ENCODE results near the gene CYB561. TPM values are rescaled to one million over a fixed set of nuclear protein-coding genes. Genes with fewer than 3 reads are reported as not detected.

The CYB561 gene
- total and polyA plus RNA-seq, 9 of the 15 experiments (the other 6 are each of a cell fraction or from before 2014, with no cell fraction given): 4.0 to 30.8 (median 17.4) TPM

DNA sequence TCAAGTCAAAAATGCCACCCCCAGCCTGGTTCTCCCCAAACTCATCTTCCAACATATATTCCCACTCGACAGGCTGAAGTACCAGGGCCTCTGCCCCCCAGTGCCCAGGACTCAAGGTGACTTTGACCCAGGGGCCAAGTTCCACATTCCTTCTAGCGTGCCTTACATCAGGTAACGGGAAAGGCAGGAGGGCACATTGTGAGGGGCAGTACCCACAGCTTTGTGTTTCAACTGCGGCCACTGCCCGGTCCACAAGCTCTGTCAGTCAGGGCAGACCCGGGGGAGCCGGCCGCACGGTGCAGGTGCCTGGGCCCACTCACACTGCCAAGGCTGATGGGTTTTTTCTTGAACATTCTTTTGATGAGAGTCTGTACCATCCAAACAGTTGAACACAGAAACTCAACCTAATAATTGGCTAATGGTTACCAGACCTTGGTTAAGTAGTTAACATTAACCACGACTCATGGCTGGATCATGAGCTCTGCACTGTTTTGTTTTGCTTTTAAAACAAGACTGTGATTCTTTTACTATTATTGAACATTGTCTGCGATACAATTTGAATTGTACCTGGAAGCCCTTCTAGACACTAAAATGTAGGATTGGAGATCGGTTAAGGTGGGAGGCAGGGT is 48.3 kb upstream of the CYB561 start:
- peaks cover 0 to 26% of the 10 kb centered on the region in 2 experiments; a peak in 1 of 5 replicates for H3K4me1 ChIP-seq (replicated peaks in 1 of 2; ENCODE audit: control insufficient read depth in 2 of 2, insufficient read depth in 2 of 2, low read length in 2 of 2)
- BruUV-seq (replicated peaks): no TSS peak

DNA sequence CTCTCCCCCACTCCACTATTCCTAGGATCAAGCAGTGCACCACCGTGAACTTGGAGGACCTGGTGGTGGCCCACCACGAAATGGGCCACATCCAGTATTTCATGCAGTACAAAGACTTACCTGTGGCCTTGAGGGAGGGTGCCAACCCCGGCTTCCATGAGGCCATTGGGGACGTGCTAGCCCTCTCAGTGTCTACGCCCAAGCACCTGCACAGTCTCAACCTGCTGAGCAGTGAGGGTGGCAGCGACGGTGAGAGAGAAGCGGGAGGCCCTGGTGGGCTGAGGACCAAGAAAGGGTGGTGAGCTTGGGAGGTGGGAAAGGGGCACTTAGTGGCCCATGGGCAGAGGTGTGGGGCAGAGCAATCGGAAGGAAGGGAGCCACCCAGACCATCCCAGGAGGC is 47.3 kb upstream of the CYB561 start:
- Histone ChIP-seq H3K27me3 (ENCODE audit: control insufficient read depth in 2 of 2, insufficient read depth in 2 of 2, low read length in 2 of 2) (peaks cover 52 to 76% of the 10 kb centered on the region in 2 experiments; a peak in 4 of 5 replicates), H3K27ac (ENCODE audit: extremely low read depth, low read depth, low read length) (no peak overlapping the region), H4K20me1 (replicated peaks; ENCODE audit: control insufficient read depth, insufficient read depth, low read length) (peaks cover 3% of the 10 kb centered on the region; the same call in 1 of the 2 replicates), H3K36me3 (ENCODE audit: control insufficient read depth, insufficient read depth, low read length) (no peaks in the 10 kb centered on the region), H3K9ac (ENCODE audit: insufficient read depth in 1 of 2, low read depth in 2 of 2, low read length in 2 of 2) (no peak overlapping the region), H2AFZ (ENCODE audit: low read depth, low read length) (no peak overlapping the region), H3K9me3 (replicated peaks; ENCODE audit: control insufficient read depth, insufficient read depth, low read depth, low read length) (no peaks in the 10 kb centered on the region), H3K9me1 (ENCODE audit: control insufficient read depth, insufficient read depth, low read length) (no peaks in the 10 kb centered on the region), H3K79me2 (ENCODE audit: control insufficient read depth, insufficient read depth, low read length) (no peaks in the 10 kb centered on the region), H3K4me2 (ENCODE audit: insufficient read depth, low read length) (no peak overlapping the region), H3K4me3 (no peak overlapping the region), H3K4me1 (replicated peaks in 1 of 2; ENCODE audit: control insufficient read depth in 2 of 2, insufficient read depth in 2 of 2, low read length in 2 of 2) (peaks cover 0 to 26% of the 10 kb centered on the region in 2 experiments; a peak in 1 of 5 replicates)
- POLR2A ChIA-PET: no interaction called here
- intact Hi-C loops (cut with micrococcal nuclease) (no loop called here), in situ Hi-C loops (cut with MboI) (no loop called here)
- FAIRE-seq (no peak), ATAC-seq (no peak), DNase-seq (ENCODE audit: extremely low read depth in 1 of 4, low spot score in 3 of 4) (no peak)
- CTCF ChIA-PET (ENCODE audit: low intra/inter-chr PET ratio): no interaction called here
- 15% methylated on average over 9 of the region's 9 CpGs for WGBS (ENCODE audit: insufficient coverage, low coverage, missing lambda C conversion rate)
- no TSS peak for BruUV-seq (replicated peaks)
- TF ChIP-seq TEAD4 (IDR thresholded peaks at IDR 0.05; ENCODE audit: low read length): no peak
- TF ChIP-seq TEAD4 (CRISPR knock-in tag; IDR thresholded peaks at IDR 0.05; ENCODE audit: borderline replicate concordance): no peak
- TF ChIP-seq XRCC3 (IDR thresholded peaks at IDR 0.05): no peak
- TF ChIP-seq ZC3H4 (CRISPR knock-in tag; IDR thresholded peaks at IDR 0.05; ENCODE audit: borderline replicate concordance): no peak
- TF ChIP-seq, protein P1, sequence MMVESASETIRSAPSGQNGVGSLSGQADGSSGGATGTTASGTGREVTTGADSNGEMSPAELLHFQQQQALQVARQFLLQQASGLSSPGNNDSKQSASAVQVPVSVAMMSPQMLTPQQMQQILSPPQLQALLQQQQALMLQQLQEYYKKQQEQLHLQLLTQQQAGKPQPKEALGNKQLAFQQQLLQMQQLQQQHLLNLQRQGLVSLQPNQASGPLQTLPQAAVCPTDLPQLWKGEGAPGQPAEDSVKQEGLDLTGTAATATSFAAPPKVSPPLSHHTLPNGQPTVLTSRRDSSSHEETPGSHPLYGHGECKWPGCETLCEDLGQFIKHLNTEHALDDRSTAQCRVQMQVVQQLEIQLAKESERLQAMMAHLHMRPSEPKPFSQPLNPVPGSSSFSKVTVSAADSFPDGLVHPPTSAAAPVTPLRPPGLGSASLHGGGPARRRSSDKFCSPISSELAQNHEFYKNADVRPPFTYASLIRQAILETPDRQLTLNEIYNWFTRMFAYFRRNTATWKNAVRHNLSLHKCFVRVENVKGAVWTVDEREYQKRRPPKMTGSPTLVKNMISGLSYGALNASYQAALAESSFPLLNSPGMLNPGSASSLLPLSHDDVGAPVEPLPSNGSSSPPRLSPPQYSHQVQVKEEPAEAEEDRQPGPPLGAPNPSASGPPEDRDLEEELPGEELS (CRISPR knock-in tag; IDR thresholded peaks at IDR 0.05; ENCODE audit: borderline replicate concordance): no peak
- no peak for TF ChIP-seq BACH1 (tag; IDR thresholded peaks at IDR 0.05)
- no peak for TF ChIP-seq RB1 (IDR thresholded peaks at IDR 0.05; ENCODE audit: low read depth)
- TF ChIP-seq NRF1 (conservative IDR thresholded peaks at IDR 0.05 in 1 of 2, IDR thresholded peaks at IDR 0.05 in 1 of 2): no peak

More for the DNA sequence above, 48.3 kb upstream of the CYB561 start:
- DNase-seq (ENCODE audit: extremely low read depth in 1 of 4, low spot score in 3 of 4): no peak
- 14% methylated on average over 12 of the region's 12 CpGs for WGBS (ENCODE audit: insufficient coverage, low coverage, missing lambda C conversion rate)
- Histone ChIP-seq H3K79me2 (ENCODE audit: control insufficient read depth, insufficient read depth, low read length) (no peaks in the 10 kb centered on the region), H3K9me3 (replicated peaks; ENCODE audit: control insufficient read depth, insufficient read depth, low read depth, low read length) (no peaks in the 10 kb centered on the region), H3K9me1 (ENCODE audit: control insufficient read depth, insufficient read depth, low read length) (no peaks in the 10 kb centered on the region), H3K4me2 (ENCODE audit: insufficient read depth, low read length) (no peak overlapping the region), H3K27me3 (ENCODE audit: control insufficient read depth in 2 of 2, insufficient read depth in 2 of 2, low read length in 2 of 2) (peaks cover 43 to 66% of the 10 kb centered on the region in 2 experiments; a peak in 4 of 5 replicates), H4K20me1 (replicated peaks; ENCODE audit: control insufficient read depth, insufficient read depth, low read length) (peaks cover 3% of the 10 kb centered on the region; the same call in 1 of the 2 replicates), H2AFZ (ENCODE audit: low read depth, low read length) (no peak overlapping the region), H3K9ac (ENCODE audit: insufficient read depth in 1 of 2, low read depth in 2 of 2, low read length in 2 of 2) (no peak overlapping the region), H3K4me3 (no peak overlapping the region), H3K27ac (ENCODE audit: extremely low read depth, low read depth, low read length) (no peak overlapping the region), H3K36me3 (ENCODE audit: control insufficient read depth, insufficient read depth, low read length) (no peaks in the 10 kb centered on the region)
- CTCF ChIA-PET (ENCODE audit: low intra/inter-chr PET ratio): no interaction called here
- in situ Hi-C loops (cut with MboI) (no loop called here), intact Hi-C loops (cut with micrococcal nuclease) (no loop called here)
- FAIRE-seq: no peak
- POLR2A ChIA-PET: no interaction called here
- TF ChIP-seq HMBOX1 (IDR thresholded peaks at IDR 0.05) (peak; percentile 62), HOXB6 (CRISPR knock-in tag; IDR thresholded peaks at IDR 0.05; ENCODE audit: borderline replicate concordance) (no peak)
- ATAC-seq: no peak
